ENCODE measurements around the gene MEIS1.

The MEIS1 gene

DNA sequence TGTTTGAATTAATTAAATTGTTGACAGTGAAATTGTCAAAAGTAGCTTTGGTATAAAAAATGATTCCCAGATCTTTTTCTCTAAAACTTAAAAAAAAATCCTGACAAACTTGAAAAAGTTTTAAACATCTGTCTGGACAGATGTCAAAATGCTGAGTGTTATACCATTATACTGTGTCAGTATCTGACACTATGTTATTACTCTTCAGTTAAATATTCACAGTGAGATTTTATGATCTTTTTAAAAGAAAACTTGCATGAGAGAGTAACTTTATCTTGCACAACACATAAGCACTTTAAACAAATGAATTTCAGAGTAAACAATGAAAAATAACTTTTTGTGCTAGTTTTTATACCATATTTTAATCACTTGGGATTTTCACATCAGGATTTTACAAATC, 167.4 kb downstream of the MEIS1 start:
- H3K4me3 ChIP-seq (ENCODE audit: low read depth, low read length): no peak overlapping the region
- no peak for TF ChIP-seq CTCF (IDR thresholded peaks at IDR 0.05; ENCODE audit: low read depth, low read length, missing control alignments)
- no peak for DNase-seq (ENCODE audit: low read depth)
- in situ Hi-C loops (cut with HindIII; ENCODE audit: low sequenced_read_pairs): no loop called here

- in situ Hi-C loops (cut with HindIII; ENCODE audit: low sequenced_read_pairs): no loop called here
- TF ChIP-seq CTCF (IDR thresholded peaks at IDR 0.05; ENCODE audit: low read depth, low read length, missing control alignments): no peak
- H3K4me3 ChIP-seq (ENCODE audit: low read depth, low read length): no peak overlapping the region
- no peak for DNase-seq (ENCODE audit: low read depth)
Observed at GRCh38 chr2:66604326-66604725, 169.4 kb downstream of the MEIS1 start.

GRCh38 chr2:66604976-66605375, 170.1 kb downstream of the MEIS1 start:
- in situ Hi-C loops (cut with HindIII; ENCODE audit: low sequenced_read_pairs): no loop called here
- no peak for DNase-seq (ENCODE audit: low read depth)
- no peak overlapping the region for H3K4me3 ChIP-seq (ENCODE audit: low read depth, low read length)
- TF ChIP-seq CTCF (IDR thresholded peaks at IDR 0.05; ENCODE audit: low read depth, low read length, missing control alignments): no peak

GRCh38 chr2:66607152-66607551, 172.2 kb downstream of the MEIS1 start:
- DNase-seq (ENCODE audit: low read depth): no peak
- H3K4me3 ChIP-seq (ENCODE audit: low read depth, low read length): no peak overlapping the region
- TF ChIP-seq CTCF (IDR thresholded peaks at IDR 0.05; ENCODE audit: low read depth, low read length, missing control alignments): no peak
- in situ Hi-C loops (cut with HindIII; ENCODE audit: low sequenced_read_pairs): no loop called here
